HG03060 (cell line): ENCODE results near the gene VPS8.

ENCODE experiments used
- ATAC-seq: cut with Tn5 transposase; IDR thresholded peaks from one replicate; pipeline ENCODE4 v1.9.1; 2021; ENCODE audit warnings: low read depth, moderate number of reproducible peaks; ENCODE audit not compliant: unreplicated experiment

Gene VPS8

DNA sequence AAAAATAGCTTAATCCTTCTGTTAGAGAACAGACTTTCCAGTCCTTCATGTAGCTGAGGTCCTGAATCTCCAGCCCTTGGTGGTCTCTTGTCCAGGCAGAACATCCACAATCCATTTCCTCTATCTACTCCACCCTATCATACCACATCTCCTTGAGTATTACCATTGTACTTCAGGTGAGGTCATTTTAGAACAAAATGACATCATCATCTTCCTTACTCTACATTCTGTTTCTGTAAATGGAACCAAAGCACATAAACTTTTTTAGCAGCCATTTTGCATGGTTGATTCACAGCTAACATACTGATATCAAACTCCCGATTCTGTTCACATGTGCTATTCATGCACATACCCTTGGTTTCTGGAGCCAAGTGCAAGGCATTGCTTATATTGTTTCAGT, 228.5 kb downstream of the VPS8 start:
- ATAC-seq, result no peak

- no peak for ATAC-seq
Observed at GRCh38 chr3:185041540-185041939, 229.6 kb downstream of the VPS8 start.

GRCh38 chr3:185042312-185043050, 230.5 kb downstream of the VPS8 start:
- no peak for ATAC-seq

DNA sequence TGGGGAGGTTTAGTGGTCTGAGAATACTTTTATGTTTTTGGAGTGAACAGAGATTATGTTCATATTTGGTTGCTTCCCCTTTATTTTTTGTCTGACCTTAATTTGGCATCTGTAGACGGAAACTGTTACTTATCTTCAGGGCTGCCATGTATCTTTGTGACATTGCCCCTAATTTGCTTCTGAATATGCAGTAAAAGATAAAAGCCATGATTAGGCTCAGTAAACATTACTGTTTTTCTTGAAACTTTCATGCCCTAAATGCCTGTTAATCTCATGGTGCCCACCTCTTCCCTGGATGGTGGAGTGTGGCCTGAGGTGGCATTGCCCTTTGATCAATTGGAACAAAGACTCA, 234.2 kb downstream of the VPS8 start:
- no peak for ATAC-seq

GRCh38 chr3:185046603-185047002, 234.6 kb downstream of the VPS8 start:
- ATAC-seq, result no peak

DNA sequence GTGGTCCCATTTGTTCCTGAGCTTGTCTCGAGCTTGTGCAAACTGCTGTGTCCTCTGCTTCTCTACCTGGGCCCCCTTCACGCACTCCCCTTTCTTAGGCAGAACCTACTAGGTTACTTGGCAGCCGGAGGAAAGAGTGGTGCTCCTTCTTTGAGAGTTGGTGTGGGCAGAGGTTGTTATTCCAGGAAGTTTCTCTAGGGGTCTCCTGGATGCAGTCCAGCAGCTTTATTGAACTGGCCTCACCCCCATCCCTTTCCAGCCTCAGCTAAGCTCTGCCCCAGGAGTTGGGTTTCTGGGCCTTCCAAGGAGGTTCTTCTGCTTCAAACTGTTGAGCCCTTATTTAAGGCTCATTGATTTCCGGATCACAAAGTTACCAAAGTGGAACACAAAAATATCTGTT, 237.7 kb downstream of the VPS8 start:
- no peak for ATAC-seq

GRCh38 chr3:185051801-185052200, 239.8 kb downstream of the VPS8 start:
- ATAC-seq, result no peak

DNA sequence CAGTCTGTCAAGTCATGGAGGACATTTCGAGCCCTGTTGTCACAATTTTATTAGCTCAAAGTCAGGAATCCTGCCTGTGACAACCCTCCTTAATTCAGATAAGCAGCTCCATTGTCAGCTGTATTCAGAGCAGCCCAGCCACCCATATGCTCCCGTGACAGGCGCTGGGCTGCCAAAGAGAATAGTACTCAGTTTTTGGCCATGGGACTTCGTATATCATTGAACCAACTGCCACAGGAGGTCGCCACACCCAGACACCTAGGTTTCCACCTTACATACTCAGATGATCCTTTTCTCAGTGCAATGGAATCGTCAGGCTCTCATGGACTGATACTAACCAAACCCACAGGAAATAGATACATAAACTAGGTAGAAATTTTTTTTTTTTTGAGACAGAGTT, 240.7 kb downstream of the VPS8 start:
- ATAC-seq, result no peak

DNA sequence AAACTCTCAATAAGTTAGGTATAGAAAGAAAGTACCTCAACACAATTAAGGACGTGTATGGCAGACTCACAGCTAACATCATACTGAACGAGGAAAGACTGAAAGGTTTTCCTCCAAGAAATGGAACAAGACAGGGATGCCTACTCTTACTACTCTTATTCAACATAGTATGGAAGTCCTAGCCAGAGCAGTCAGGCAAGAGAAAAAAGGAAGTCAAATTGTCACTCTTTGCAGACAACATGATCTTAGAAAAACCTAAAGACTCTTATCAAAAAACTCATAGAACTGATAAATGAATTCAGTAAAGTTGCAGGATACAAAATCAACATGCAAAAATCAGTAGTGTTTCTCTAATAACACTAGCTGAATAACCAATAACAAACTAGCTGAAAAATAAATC, 244.9 kb downstream of the VPS8 start:
- no peak for ATAC-seq

DNA sequence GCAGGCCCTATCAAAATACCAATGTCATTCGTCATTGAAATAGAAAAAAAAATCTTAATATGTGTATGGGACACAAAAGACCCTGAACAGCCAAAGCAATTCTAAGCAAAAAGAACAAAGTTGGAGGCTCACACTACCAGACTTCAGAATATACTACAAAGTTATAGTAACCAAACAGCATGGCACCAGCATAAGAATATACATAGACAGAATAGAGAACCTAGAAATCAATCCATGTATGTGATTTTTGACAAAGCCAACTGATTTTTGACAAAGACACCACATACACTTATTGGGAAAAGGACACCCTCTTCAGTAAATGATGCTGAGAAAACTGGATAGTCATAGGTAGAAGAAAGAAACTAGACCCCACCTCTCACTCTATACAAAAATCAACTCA, 245.9 kb downstream of the VPS8 start:
- no peak for ATAC-seq

DNA sequence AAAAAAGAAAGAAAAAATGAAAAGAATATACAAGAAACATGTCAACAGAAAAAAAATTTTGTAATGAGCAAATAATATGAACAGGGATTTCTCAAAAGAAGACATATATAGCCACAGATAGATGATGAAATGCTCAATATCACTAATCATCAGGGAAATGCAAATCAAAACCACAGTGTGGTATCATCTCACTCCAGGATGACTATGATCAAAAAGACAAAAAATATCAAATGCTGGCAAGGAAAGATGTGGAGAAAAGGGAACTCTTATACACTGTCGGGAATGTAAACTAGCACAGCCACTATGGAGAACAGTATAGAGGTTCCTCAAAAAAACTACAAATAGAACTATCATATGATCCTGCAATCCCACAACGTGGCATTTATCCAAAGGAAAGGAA, 246.8 kb downstream of the VPS8 start:
- ATAC-seq, result no peak

- ATAC-seq, result no peak
Observed at GRCh38 chr3:185059766-185060165, 247.8 kb downstream of the VPS8 start.

DNA sequence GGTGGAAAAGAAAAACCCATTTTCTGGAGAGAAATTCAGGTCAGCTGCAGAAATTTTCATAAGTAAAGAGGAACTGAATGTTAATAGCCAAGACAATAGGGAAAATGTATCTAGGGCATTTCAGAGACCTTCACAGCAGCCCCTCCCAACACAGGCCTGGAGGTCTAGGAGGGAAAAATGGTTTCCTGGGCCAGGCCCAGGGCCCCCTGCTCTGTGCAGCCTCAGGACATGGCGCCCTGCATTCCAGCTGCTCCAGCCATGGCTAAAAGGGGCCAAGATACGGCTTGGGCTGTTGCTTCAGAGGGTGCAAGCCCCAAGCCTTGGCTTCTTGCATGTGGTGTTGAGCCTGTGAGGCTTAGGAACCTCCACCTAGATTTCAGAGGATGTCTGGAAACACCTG, 248.7 kb downstream of the VPS8 start:
- ATAC-seq, result no peak

DNA sequence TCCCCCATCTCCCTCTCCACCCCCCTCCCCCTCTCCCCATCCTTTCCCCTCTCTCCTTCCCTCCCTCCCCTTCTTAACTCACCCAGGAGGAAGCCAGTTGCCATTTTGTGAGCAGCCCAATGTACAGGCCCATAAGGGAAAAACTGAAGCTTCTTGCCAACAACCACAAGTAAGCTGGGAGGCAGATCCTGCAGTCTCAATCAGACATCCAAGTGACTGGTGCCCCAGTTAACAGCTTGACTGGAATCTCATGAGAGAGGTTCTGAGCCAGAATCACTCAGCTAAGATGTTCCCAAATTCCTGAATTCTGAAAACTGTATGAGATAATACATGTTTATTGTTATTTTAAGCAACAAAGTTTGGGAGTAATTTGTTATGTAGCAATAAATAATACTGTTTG, 250.2 kb downstream of the VPS8 start:
- ATAC-seq, result no peak

- ATAC-seq, result no peak
Observed at GRCh38 chr3:185063431-185063830, 251.5 kb downstream of the VPS8 start.

- no peak for ATAC-seq
Observed at GRCh38 chr3:185065059-185065458, 253.1 kb downstream of the VPS8 start.

- ATAC-seq, result no peak
Observed at GRCh38 chr3:185066251-185066650, 254.3 kb downstream of the VPS8 start.

- no peak for ATAC-seq
Observed at GRCh38 chr3:185067173-185067572, 255.2 kb downstream of the VPS8 start.

GRCh38 chr3:185069037-185070030, 257.4 kb downstream of the VPS8 start:
- ATAC-seq, result no peak

- ATAC-seq, result no peak
Observed at GRCh38 chr3:185070491-185071286, 258.7 kb downstream of the VPS8 start.

DNA sequence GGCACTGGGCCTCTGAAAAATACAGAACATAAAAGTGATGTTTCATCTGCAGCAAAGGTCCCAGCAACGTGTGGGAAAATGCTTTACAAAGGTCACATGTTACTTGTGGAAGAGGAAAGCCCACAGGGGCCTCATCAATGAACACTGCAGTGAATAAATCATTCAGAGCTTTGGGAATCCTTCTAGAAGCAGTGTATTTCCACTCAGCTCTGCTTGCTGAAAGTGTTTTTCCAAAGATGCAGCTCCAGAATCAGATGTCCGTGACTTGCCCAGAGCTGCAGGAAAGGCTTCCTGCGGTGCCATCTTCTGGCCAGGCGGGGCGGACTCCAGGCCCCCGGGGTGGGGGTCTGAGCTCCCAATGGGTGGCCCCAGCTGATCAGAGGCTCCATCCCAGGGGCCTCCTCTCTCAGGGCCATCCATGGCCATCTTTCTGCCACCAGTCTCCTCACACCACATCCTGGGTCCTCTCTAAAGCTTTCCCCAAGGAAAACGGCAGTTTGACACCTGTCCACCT, 259.4 kb downstream of the VPS8 start:
- no peak for ATAC-seq
